NCI-H1436 treated with DMSO at 0.1 percent for 48 hours (cell line): ENCODE measurements around the gene UQCC5.

ENCODE experiments used
- DNase-seq: peaks from one replicate; lab custom pipeline; 2025; lab: John Stamatoyannopoulos, UW

The UQCC5 gene

DNA sequence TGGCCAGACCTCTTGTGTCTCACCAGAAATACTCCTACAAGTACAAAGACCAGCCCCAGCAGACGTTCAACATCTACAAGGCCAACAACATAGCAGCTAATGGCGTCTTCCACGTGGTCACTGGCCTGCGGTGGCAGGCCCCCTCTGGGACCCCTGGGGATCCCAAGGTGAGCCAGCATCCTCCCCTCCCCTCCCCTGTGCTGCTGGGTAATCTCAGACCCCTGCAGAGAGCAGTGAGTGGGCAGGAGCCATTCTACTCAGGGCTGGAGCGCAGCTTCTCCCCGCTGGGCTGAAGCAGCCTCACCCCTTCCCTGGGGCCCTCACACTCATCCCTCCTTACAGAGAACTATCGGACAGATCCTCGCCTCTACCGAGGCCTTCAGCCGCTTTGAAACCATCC, 31.4 kb upstream of the UQCC5 start:
- DNase-seq: no peak

DNA sequence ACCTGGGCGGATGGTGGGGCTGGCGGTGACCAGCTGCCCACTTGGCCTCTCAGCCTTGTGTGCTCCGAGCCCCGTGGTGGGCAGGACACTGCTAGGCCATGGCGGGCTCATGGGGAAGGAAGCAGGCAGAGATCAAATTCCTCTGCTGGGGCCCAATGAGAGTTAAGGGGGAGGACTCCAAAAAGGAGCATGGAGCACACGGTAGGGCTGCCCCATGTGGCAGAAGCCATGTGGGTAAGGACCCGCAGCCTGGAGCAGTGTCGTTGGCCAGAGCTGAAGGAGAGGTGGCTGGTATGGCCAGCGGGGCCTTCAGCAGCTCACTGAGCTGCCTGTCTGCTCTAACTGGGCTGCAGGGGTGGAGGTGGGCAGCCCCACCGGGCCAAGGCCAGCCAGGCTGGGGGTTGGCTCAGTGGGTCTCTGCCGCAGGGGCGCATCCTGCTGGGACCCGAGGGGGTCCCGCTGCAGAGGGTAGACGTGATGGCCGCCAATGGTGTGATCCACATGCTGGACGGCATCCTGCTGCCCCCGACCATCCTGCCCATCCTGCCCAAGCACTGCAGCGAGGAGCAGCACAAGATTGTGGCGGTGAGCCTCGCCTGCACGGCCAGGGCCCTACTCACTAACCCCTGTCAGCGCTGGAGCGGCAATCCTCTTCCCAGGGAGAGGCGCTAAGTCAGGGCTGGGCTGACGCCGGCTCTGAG, 30.0 kb upstream of the UQCC5 start:
- DNase-seq: no peak

DNA sequence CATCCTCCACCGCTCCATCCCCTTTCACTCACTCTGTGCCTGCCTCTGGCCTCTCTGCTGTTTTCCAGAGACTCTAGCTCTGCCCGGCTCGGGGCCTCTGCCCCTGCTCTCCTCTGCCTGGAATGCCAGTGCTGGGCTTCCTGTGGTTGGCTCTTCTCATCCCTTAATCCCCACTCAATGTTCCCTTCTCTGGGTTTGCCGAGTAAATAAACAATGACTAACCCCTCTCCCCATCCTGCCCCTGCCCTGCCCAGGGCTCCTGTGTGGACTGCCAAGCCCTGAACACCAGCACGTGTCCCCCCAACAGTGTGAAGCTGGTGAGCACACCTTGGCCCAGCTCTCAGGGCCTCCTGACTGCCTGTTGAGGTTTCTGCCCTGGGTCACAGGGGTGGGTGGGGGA, 29.0 kb upstream of the UQCC5 start:
- DNase-seq: no peak

GRCh38 chr3:52509753-52510328, 26.6 kb upstream of the UQCC5 start:
- no peak for DNase-seq

GRCh38 chr3:52511509-52511908, 24.9 kb upstream of the UQCC5 start:
- no peak for DNase-seq

DNA sequence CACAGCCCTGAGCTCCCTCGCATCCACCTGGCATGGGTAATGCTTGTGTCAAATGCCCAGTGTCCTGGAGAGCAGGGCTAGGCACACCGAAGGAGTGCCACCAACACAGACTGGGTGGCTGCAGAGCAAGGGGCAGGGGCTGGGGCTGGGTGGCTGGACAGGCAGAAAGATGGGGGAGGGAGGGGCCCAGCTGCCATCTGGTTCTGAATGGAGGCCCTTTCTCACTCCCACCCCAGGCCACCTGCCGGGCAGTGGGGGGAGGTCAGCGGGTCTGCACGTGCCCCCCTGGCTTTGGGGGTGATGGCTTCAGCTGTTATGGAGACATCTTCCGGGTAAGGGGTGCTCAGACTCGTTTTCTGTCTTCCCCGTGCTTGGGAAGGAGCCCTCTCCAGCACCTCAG, 24.3 kb upstream of the UQCC5 start:
- no peak for DNase-seq

GRCh38 chr3:52512727-52513126, 23.7 kb upstream of the UQCC5 start:
- DNase-seq: no peak

GRCh38 chr3:52513281-52513680, 23.1 kb upstream of the UQCC5 start:
- no peak for DNase-seq

DNA sequence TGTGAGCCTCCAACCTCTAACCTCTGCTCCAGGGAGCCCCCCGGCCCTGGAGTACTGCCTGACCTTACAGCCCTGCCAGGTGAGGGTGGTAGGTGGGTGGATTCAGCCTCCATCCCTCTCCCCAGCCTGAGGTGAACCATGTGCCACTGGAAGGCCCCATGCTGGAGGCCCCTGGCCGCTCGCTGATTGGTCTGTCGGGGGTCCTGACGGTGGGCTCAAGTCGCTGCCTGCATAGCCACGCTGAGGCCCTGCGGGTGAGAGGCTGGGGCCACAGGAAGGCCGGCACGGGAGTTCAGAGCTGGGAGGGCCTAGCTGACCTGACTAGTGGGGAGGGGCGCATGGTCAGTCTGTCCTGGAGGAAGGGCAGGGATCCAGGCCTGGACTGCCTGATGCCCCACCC, 21.8 kb upstream of the UQCC5 start:
- DNase-seq: no peak

- DNase-seq: no peak
Observed at GRCh38 chr3:52515192-52515591, 21.2 kb upstream of the UQCC5 start.

DNA sequence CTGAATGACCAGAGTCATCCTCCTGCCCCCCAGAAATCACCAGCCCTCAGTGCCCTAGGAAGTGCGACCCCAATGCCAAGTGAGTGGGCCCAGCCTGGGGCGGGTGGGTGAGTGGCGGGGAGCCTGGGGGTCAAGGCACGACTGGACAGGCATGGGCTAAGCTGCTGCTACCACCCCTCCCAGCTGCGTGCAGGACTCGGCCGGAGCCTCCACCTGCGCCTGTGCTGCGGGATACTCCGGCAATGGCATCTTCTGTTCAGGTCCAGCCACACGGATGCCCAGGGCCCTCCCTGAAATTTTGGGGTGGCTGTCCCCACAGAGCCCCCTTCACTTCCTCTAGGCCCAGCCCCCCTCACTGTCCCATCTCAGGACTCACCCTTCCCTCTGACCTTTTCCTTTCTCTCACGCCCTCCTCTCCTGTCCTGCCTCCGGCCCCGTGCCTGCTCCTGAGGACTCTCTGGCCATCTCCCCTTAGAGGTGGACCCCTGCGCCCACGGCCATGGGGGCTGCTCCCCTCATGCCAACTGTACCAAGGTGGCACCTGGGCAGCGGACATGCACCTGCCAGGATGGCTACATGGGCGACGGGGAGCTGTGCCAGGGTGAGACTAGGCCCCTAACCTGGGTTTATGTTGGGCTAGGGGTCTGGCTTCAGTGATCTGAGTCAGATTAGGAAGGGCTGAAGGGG, 19.8 kb upstream of the UQCC5 start:
- DNase-seq: no peak

DNA sequence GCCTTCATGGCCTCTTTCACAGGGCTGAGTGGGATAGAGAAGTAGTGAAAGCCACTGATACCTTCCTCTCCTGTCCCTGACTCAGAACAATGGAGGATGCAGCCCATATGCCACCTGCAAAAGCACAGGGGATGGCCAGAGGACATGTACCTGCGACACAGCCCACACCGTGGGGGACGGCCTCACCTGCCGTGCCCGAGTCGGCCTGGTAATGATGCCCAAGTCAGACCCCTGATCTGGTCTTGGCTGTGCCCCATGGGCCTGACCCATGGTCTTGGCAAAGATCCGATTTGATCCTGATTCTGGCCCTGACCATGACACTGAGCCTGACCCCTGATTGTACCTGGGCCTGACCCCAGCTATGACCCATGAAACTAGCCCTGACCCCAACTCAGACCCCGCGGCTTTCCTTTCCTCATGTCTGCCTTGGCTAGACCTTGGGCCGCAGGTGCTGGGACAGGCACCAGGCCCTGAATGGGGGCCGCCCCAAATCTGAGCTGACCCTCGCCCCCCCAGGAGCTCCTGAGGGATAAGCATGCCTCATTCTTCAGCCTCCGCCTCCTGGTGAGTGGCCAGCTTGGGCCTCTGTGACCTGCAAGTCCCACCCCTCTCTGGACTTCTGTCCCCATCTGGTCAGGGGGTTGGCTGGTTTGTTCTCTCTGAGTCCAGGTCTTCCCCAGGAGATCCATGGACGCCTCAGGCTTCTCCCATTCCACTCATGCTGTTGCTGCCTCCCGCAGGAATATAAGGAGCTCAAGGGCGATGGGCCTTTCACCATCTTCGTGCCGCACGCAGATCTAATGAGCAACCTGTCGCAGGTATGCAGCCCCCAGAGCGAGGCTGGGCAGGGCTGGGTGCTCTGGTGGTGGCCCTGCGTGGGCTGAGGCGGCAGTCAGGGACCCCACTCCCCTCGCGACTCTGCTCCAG, 18.3 kb upstream of the UQCC5 start:
- no peak for DNase-seq

- no peak for DNase-seq
Observed at GRCh38 chr3:52518723-52519444, 17.5 kb upstream of the UQCC5 start.

GRCh38 chr3:52519445-52520140, 16.8 kb upstream of the UQCC5 start:
- DNase-seq: no peak

GRCh38 chr3:52520141-52520667, 16.2 kb upstream of the UQCC5 start:
- no peak for DNase-seq

DNA sequence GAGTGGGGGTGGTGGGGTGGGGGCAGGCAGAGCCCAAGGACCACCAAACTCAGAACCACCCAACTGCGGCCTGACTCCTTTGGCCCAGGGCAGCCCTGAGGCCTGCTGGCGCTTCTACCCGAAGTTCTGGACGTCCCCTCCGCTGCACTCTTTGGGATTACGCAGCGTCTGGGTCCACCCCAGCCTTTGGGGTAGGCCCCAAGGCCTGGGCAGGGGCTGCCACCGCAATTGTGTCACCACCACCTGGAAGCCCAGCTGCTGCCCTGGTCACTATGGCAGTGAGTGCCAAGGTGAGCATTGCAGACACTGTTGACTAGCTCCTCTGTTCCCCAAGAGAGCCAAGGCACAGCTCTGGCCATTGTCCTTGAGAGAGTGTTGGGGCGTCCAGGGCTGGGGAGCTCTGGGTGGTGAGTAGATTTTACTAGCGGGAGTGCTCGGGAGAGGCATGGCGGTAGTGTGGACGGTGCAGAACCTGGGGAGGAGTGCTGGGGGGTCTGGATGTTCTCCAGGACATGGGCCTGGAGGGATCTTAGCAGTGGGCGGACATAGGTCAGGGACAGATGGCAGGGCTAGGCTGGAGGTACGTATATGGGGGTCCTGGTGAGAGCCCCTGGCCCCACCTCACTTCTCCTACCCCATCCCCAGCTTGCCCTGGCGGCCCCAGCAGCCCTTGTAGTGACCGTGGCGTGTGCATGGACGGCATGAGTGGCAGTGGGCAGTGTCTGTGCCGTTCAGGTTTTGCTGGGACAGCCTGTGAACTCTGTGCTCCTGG, 15.5 kb upstream of the UQCC5 start:
- no peak for DNase-seq

DNA sequence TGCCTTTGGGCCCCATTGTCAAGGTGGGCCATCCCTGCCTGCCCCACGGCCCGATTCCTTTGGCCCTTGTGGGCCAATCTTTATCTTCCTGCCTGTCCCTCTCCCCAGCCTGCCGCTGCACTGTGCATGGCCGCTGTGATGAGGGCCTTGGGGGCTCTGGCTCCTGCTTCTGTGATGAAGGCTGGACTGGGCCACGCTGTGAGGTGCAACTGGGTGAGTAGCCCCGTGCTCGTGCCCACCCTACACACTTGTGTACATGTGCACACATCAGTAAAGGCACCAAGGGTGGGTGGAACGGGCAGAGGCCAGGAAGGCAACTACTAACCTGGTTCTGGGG, 14.9 kb upstream of the UQCC5 start:
- DNase-seq: no peak

GRCh38 chr3:52521881-52522650, 14.3 kb upstream of the UQCC5 start:
- no peak for DNase-seq

DNA sequence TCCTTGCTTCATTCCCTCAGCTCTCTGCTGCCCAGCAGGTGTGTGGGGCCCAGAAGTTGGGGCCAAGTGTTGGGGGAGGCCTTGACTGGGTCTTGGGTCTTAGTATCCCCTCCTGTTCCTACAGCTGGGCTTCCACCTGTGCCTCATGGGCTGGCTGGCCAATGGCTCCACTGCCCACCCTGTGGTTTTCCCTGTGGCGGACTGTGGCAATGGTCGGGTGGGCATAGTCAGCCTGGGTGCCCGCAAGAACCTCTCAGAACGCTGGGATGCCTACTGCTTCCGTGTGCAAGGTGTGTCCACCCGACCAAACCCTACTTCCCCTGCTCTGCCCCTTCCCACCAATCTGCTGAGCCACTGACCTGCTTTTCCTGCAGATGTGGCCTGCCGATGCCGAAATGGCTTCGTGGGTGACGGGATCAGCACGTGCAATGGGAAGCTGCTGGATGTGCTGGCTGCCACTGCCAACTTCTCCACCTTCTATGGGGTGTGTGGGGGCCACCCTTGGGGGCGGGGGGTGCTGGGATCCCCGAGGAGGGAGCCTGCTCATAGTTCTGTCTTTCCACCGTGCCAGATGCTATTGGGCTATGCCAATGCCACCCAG, 13.7 kb upstream of the UQCC5 start:
- DNase-seq: no peak
